ENCODE measurements around the gene ITGB7.

Gene ITGB7

DNA sequence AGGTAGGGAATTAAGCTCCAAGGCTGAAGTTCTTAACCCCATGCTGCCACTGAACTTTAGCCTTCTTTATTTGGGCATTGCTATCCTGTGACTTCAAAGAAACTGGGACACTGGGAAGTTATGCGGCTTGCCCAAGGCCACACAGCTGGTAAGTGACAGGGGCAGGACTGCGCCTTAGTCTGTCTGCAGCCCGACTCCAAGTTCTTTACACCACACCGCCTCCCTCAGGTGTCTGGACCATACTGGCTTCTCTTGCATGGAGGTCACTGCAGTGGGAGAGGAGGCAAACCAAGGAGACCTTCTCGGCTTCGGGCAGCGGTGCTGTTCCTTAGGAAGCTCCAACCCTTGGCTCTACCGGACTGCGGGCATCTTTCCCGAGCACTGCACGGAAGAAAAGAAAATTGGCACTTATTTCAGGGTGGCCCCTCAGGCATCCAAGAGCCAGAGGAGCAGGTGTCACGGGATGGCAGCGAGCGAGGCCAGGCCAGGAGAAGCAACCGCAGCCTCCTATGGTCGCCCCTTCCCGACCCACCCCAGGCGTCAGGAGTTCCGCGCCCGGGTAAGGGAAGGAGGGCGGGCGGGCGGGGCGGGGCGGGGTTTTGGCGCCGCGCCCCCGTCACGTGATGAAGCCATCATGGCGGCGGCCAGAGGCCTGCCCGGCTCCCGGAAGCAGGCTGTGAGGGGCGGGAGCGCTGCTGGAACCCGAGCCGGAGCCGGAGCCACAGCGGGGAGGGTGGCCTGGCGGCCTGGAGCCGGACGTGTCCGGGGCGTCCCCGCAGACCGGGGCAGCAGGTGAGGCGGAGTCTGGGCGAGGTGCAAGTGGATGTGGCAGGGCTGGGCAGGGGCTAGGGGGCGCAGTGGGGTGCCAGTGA lies 44.7 kb upstream of the ITGB7 start:
- in situ Hi-C loops (cut with MboI; ENCODE audit: low sequenced_read_pairs, unreplicated experiment), result no loop called here
- DNase-seq (ENCODE audit: low spot score), result peak; percentile 95
- TF ChIP-seq, protein P1, sequence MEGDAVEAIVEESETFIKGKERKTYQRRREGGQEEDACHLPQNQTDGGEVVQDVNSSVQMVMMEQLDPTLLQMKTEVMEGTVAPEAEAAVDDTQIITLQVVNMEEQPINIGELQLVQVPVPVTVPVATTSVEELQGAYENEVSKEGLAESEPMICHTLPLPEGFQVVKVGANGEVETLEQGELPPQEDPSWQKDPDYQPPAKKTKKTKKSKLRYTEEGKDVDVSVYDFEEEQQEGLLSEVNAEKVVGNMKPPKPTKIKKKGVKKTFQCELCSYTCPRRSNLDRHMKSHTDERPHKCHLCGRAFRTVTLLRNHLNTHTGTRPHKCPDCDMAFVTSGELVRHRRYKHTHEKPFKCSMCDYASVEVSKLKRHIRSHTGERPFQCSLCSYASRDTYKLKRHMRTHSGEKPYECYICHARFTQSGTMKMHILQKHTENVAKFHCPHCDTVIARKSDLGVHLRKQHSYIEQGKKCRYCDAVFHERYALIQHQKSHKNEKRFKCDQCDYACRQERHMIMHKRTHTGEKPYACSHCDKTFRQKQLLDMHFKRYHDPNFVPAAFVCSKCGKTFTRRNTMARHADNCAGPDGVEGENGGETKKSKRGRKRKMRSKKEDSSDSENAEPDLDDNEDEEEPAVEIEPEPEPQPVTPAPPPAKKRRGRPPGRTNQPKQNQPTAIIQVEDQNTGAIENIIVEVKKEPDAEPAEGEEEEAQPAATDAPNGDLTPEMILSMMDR (IDR thresholded peaks at IDR 0.05; ENCODE audit: borderline replicate concordance, control extremely low read depth, extremely low read depth, insufficient read depth, missing control alignments), result peak; percentile 61

DNA sequence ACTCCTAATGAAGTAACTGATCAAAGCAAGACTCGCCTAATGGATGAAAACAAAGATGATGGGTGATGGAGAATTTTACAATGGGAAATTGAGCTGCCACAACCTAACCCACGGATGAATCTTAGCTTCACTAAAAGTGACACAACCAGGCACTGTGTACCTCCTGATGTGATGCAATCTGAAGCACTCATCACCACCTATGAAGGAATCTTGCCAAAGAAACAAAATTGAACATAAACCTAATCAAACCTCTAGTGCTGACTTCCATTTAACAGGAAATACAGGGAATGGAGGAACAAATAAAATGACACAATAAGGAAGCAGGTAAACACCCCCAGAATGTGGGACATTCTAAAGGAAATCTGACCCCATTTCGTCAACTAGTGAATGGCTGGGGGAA lies 38.2 kb upstream of the ITGB7 start:
- DNase-seq (ENCODE audit: low spot score), result no peak
- TF ChIP-seq, protein P1 (IDR thresholded peaks at IDR 0.05; ENCODE audit: borderline replicate concordance, control extremely low read depth, extremely low read depth, insufficient read depth, missing control alignments), result no peak
- in situ Hi-C loops (cut with MboI; ENCODE audit: low sequenced_read_pairs, unreplicated experiment), result no loop called here

DNA sequence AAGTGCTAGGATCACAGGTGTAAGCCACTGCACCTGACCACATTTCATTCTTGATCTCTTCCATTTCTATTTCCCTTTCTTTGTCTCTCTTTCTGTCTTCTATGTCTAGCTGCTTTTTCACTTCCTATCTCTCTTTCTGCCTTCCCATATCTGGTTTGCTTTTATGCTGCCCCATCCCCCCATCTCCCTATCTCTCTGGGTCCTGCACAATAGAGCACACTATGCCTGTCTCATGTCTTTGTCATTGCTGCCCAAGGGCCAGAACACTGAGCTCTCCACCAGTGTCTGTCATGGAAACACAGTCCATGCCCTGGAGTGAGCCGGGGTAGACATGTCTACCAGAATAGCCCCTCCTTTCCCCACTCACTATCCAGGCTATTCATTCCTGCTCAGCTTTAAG lies 37.3 kb upstream of the ITGB7 start:
- in situ Hi-C loops (cut with MboI; ENCODE audit: low sequenced_read_pairs, unreplicated experiment), result no loop called here
- TF ChIP-seq, protein P1 (IDR thresholded peaks at IDR 0.05; ENCODE audit: borderline replicate concordance, control extremely low read depth, extremely low read depth, insufficient read depth, missing control alignments), result no peak
- DNase-seq (ENCODE audit: low spot score), result no peak

DNA sequence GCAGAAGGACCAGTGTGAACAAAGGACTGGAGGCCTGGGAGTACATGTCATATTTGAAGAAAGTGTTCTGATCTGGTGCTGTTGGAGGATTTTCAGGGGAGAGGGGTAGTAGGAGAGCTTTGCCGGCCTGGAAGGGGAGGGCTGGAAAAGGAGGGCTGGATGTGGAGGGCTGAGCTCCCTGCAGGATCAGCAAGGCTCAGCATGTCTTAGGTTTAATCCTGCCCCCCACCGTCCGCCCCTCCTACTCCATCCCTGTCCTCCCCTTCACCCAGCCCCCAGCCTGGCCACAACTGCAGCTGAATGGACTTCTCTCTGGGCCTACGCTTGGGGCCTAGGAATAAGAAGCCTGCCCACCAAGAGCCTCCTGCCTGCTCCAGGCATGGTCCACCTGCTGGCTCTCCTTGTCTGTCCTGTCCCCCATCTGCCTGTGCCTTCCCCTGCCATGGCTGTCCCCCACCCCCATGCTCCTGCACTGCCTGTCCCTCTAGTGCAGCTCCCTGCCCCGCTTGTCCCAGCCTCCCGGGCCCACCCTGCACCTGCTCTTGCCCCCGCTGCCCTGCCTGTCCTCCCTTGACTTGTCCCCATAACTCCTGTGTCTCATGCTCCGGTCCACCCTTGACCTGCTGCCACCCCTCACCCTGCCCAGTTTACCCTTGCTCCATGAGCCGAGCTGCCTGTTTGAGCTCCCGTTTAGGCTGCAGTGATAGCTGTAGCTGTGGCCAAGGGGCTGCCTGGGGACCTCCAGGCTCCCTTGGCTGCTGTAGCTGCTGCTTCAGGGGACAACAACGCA lies 34.8 kb upstream of the ITGB7 start:
- DNase-seq (ENCODE audit: low spot score), result no peak
- in situ Hi-C loops (cut with MboI; ENCODE audit: low sequenced_read_pairs, unreplicated experiment), result no loop called here
- TF ChIP-seq, protein P1 (IDR thresholded peaks at IDR 0.05; ENCODE audit: borderline replicate concordance, control extremely low read depth, extremely low read depth, insufficient read depth, missing control alignments), result no peak

DNA sequence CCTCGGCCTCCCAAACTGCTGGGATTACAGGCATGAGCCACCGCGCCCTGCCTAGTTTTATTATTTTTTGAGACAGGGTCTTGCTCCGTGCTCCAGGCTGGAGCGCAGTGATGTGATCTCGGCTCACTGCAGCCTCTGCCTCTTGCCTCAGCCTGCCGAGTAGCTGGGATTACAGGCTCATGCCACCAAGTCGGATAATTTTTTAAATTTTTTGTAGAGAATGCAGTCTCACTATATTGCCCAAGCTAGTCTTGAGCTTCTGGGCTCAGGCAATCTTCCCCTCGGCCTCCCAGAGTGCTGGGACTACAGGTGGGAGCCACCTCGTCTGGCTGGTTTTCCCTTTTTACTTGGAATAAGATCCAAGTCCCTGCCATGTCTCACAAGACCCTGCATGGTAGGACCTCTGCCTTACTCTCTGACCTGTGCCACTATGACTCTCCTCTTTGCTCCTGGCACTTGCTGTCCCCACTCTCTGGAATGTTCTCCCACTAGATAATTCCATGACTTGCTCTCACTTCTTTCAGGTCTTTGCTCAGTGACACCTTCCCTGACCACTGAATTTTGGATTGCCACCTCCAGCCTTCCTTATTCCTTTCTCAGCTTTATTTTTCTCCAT lies 32.7 kb upstream of the ITGB7 start:
- TF ChIP-seq, protein P1 (IDR thresholded peaks at IDR 0.05; ENCODE audit: borderline replicate concordance, control extremely low read depth, extremely low read depth, insufficient read depth, missing control alignments), result no peak
- in situ Hi-C loops (cut with MboI; ENCODE audit: low sequenced_read_pairs, unreplicated experiment), result no loop called here
- DNase-seq (ENCODE audit: low spot score), result no peak

DNA sequence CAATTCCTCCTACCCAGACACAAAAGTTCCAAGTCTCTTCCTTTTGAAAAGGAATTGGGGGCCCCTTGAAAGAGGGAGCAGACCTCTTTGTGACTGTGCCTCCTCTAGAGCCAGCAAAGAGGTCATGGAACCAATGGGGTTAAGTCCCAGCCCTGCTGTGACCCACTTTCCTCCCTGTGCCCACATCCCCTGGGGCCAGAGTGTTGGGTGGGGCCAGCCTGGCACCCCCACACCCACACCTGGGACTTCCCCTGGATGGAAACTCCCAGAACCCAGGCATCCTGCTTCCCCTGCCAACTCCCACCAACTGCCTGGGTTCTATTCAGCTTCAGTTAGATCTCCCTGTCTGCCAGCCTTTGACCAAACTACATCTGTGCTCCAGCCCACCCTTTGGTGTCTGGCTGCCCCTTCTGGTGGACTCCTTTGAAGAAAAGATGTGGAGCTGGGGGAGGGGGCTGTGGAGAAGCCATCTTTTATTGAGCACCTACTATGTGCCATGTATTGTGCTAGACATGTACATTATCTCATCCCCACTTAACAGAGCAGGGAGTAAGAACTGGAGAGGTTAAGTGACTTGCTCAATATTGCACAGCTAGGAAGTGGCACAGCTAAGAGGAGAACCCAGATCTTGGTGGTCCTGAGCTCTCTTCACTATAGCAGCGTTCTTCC lies 29.5 kb upstream of the ITGB7 start:
- DNase-seq (ENCODE audit: low spot score), result no peak
- TF ChIP-seq, protein P1 (IDR thresholded peaks at IDR 0.05; ENCODE audit: borderline replicate concordance, control extremely low read depth, extremely low read depth, insufficient read depth, missing control alignments), result no peak
- in situ Hi-C loops (cut with MboI; ENCODE audit: low sequenced_read_pairs, unreplicated experiment), result no loop called here
